NCI-H82 (cell line): ENCODE data around the gene KPNA4.
"Not testable (repeated sequence)": the region's sequence is repeated elsewhere in the genome, so short reads cannot be mapped to it uniquely, and the experiment has no call there.

Source experiments
- DNase-seq: peaks from one replicate; lab custom pipeline; 2025; lab: John Stamatoyannopoulos, UW

KPNA4 gene

GRCh38 chr3:160565442-160566403 is at the start of gene KPNA4:
Gene KPNA4 (minus strand): TSS chr3:160565571. CDS start chr3:160565282, 289 bp downstream.
- peak; percentile 99 for DNase-seq

- DNase-seq, result no peak
These were observed 48.3 kb upstream of the KPNA4 start for GRCh38 chr3:160613661-160614060.

GRCh38 chr3:160612386-160613075 is 47.2 kb upstream of the KPNA4 start:
- DNase-seq, result no peak

GRCh38 chr3:160611141-160611540 is 45.8 kb upstream of the KPNA4 start:
- DNase-seq, result no peak

GRCh38 chr3:160608870-160609269 is 43.5 kb upstream of the KPNA4 start:
- no peak for DNase-seq

- no peak for DNase-seq
These were observed 42.5 kb upstream of the KPNA4 start for GRCh38 chr3:160607826-160608225.

- no peak for DNase-seq
These were observed 39.9 kb upstream of the KPNA4 start for GRCh38 chr3:160605315-160605714.

- not testable (repeated sequence) for DNase-seq
These were observed 38.5 kb upstream of the KPNA4 start for GRCh38 chr3:160603845-160604244.

- no peak for DNase-seq
These were observed 36.9 kb upstream of the KPNA4 start for GRCh38 chr3:160602259-160602658.

GRCh38 chr3:160601288-160601687 is 35.9 kb upstream of the KPNA4 start:
- no peak for DNase-seq

- no peak for DNase-seq
These were observed 33.5 kb upstream of the KPNA4 start for GRCh38 chr3:160598865-160599264.

- no peak for DNase-seq
These were observed 22.7 kb upstream of the KPNA4 start for GRCh38 chr3:160588023-160588422.

GRCh38 chr3:160587105-160587504 is 21.7 kb upstream of the KPNA4 start:
- no peak for DNase-seq

- no peak for DNase-seq
These were observed 21.3 kb upstream of the KPNA4 start for GRCh38 chr3:160586679-160587078.

GRCh38 chr3:160583451-160583850 is 18.1 kb upstream of the KPNA4 start:
- no peak for DNase-seq

GRCh38 chr3:160580938-160581337 is 15.6 kb upstream of the KPNA4 start:
- DNase-seq, result no peak

GRCh38 chr3:160577556-160578195 is 12.3 kb upstream of the KPNA4 start:
- DNase-seq, result peak; percentile 50

- no peak for DNase-seq
These were observed 11.7 kb upstream of the KPNA4 start for GRCh38 chr3:160577093-160577492.

- no peak for DNase-seq
These were observed 11.2 kb upstream of the KPNA4 start for GRCh38 chr3:160576621-160577020.

- no peak for DNase-seq
These were observed 10.2 kb upstream of the KPNA4 start for GRCh38 chr3:160575589-160575988.

GRCh38 chr3:160574636-160575035 is 9.3 kb upstream of the KPNA4 start:
- no peak for DNase-seq

GRCh38 chr3:160573955-160574525 is 8.7 kb upstream of the KPNA4 start:
- not testable (repeated sequence) for DNase-seq
